ENCODE data around the gene IGF1R. TPM values are rescaled to one million over a fixed set of nuclear protein-coding genes. Genes with fewer than 3 reads are reported as not detected.

The IGF1R gene
- total RNA-seq, 2 donors from 2014 or later: 115 to 119 TPM

DNA sequence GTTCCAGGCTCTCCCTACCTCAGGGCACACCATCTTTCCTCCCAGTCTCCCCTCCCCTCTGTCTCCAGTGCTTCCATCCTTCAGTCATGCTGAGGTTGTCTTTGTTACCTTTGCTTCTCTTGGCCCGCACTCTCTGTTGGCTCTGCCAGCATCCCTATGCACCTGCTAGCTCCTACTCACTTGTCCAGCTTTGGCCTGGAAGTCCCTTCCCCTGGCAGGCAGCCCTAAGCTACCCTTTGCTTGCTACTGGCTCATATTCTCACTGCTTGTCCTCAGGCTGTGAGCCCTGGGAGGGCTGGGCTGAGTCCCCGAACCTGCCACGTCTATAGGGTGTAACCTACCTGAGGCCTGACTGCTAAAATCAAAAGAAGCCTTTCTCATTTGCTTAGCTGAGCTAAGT lies 236.6 kb downstream of the IGF1R start:
- no peak overlapping the region for H3K4me3 Mint-ChIP-seq
- H3K27ac Mint-ChIP-seq: peak overlapping the region; percentile 26
- H3K9me3 Mint-ChIP-seq: no peaks in the 10 kb centered on the region
- H3K27ac ChIP-seq (ENCODE audit: low read depth, low read length): no peak overlapping the region
- DNase-seq: no peak
- H3K36me3 Mint-ChIP-seq (ENCODE audit: low read depth): no peaks in the 10 kb centered on the region
- TF ChIP-seq CTCF (conservative IDR thresholded peaks at IDR 0.05): no peak
- H3K36me3 ChIP-seq (ENCODE audit: control insufficient read depth, insufficient read depth, low read length): no peaks in the 10 kb centered on the region
- H3K9me3 ChIP-seq (ENCODE audit: control insufficient read depth, low read length): no peaks in the 10 kb centered on the region
- H3K4me1 Mint-ChIP-seq: peaks cover 21% of the 10 kb centered on the region
- H3K9ac ChIP-seq (ENCODE audit: extremely low read depth, low read length, poor library complexity, severe bottlenecking): no peak overlapping the region
- no peak overlapping the region for H3K4me3 ChIP-seq (ENCODE audit: low read length)
- WGBS, 2 experiments (ENCODE audit: insufficient coverage in 1 of 2, insufficient read length in 1 of 2): 96% methylated on average over 3 of the region's 3 CpGs; no CpG with 5 or more reads in 1 of the 2 experiments
- no peaks in the 10 kb centered on the region for H3K27me3 Mint-ChIP-seq (ENCODE audit: insufficient read depth)
- H3K4me1 ChIP-seq (ENCODE audit: control insufficient read depth, insufficient read depth, low read length): peaks cover 8% of the 10 kb centered on the region
- no peaks in the 10 kb centered on the region for H3K27me3 ChIP-seq (ENCODE audit: control insufficient read depth, insufficient read depth, low read length, poor library complexity, severe bottlenecking)

DNA sequence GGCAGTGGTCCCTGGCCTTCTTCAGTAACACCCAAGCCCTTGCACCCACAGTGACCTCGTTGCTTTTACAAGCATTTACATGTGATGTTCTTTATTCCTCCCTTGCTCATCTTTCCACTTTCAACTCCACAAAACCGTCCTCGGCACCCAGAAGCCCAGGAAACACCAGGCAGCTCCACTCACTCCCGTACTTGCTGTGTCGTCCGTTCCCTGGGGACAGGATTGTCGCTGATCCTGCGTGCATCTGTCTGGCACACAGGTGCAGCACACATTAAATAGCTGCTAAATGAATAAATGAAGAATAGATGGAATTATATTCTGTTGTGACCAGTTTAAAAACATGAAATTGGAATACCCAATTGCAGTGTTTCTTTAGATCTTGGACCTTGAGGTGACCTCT lies 239.6 kb downstream of the IGF1R start:
- no peak for TF ChIP-seq CTCF (conservative IDR thresholded peaks at IDR 0.05)
- Mint-ChIP-seq H3K27me3 (ENCODE audit: insufficient read depth) (no peaks in the 10 kb centered on the region), H3K27ac (peak overlapping the region; percentile 17), H3K36me3 (ENCODE audit: low read depth) (peaks cover 6% of the 10 kb centered on the region), H3K4me1 (peaks cover 11% of the 10 kb centered on the region), H3K4me3 (no peak overlapping the region), H3K9me3 (no peaks in the 10 kb centered on the region)
- 94 to 100% methylated on average over 5 to 8 of the region's 8 CpGs for WGBS, 2 experiments (ENCODE audit: insufficient coverage in 1 of 2, insufficient read length in 1 of 2)
- no peak for DNase-seq
- H3K4me1 ChIP-seq (ENCODE audit: control insufficient read depth, insufficient read depth, low read length): peaks cover 3% of the 10 kb centered on the region
- H3K27ac ChIP-seq (ENCODE audit: low read depth, low read length): no peak overlapping the region
- peaks cover 14% of the 10 kb centered on the region for H3K36me3 ChIP-seq (ENCODE audit: control insufficient read depth, insufficient read depth, low read length)
- no peak overlapping the region for H3K4me3 ChIP-seq (ENCODE audit: low read length)
- no peaks in the 10 kb centered on the region for H3K9me3 ChIP-seq (ENCODE audit: control insufficient read depth, low read length)
- H3K27me3 ChIP-seq (ENCODE audit: control insufficient read depth, insufficient read depth, low read length, poor library complexity, severe bottlenecking): no peaks in the 10 kb centered on the region
- H3K9ac ChIP-seq (ENCODE audit: extremely low read depth, low read length, poor library complexity, severe bottlenecking): no peak overlapping the region

- Histone ChIP-seq H3K27me3 (ENCODE audit: control insufficient read depth, insufficient read depth, low read length, poor library complexity, severe bottlenecking) (no peaks in the 10 kb centered on the region), H3K9me3 (ENCODE audit: control insufficient read depth, low read length) (no peaks in the 10 kb centered on the region), H3K36me3 (ENCODE audit: control insufficient read depth, insufficient read depth, low read length) (peaks cover 21% of the 10 kb centered on the region), H3K9ac (ENCODE audit: extremely low read depth, low read length, poor library complexity, severe bottlenecking) (no peak overlapping the region), H3K27ac (ENCODE audit: low read depth, low read length) (no peak overlapping the region), H3K4me1 (ENCODE audit: control insufficient read depth, insufficient read depth, low read length) (peaks cover 3% of the 10 kb centered on the region), H3K4me3 (ENCODE audit: low read length) (no peak overlapping the region)
- Mint-ChIP-seq H3K9me3 (no peaks in the 10 kb centered on the region), H3K4me1 (peaks cover 4% of the 10 kb centered on the region), H3K36me3 (ENCODE audit: low read depth) (peaks cover 13% of the 10 kb centered on the region), H3K27ac (peak overlapping the region; percentile 4), H3K4me3 (no peak overlapping the region), H3K27me3 (ENCODE audit: insufficient read depth) (no peaks in the 10 kb centered on the region)
- WGBS, 2 experiments (ENCODE audit: insufficient coverage in 1 of 2, insufficient read length in 1 of 2): 86 to 99% methylated on average over 6 to 8 of the region's 8 CpGs
- no peak for DNase-seq
- no peak for TF ChIP-seq CTCF (conservative IDR thresholded peaks at IDR 0.05)
Measured at GRCh38 chr15:98888820-98889479, 240.6 kb downstream of the IGF1R start.
